GM19455 (cell line): ENCODE data around the gene FAM131B.
"Not testable (repeated sequence)": the region's sequence is repeated elsewhere in the genome, so short reads cannot be mapped to it uniquely, and the experiment has no call there.

Source experiments
- ATAC-seq: cut with Tn5 transposase; IDR thresholded peaks from one replicate; pipeline ENCODE4 v1.9.1; 2021; ENCODE audit not compliant: unreplicated experiment

FAM131B gene

DNA sequence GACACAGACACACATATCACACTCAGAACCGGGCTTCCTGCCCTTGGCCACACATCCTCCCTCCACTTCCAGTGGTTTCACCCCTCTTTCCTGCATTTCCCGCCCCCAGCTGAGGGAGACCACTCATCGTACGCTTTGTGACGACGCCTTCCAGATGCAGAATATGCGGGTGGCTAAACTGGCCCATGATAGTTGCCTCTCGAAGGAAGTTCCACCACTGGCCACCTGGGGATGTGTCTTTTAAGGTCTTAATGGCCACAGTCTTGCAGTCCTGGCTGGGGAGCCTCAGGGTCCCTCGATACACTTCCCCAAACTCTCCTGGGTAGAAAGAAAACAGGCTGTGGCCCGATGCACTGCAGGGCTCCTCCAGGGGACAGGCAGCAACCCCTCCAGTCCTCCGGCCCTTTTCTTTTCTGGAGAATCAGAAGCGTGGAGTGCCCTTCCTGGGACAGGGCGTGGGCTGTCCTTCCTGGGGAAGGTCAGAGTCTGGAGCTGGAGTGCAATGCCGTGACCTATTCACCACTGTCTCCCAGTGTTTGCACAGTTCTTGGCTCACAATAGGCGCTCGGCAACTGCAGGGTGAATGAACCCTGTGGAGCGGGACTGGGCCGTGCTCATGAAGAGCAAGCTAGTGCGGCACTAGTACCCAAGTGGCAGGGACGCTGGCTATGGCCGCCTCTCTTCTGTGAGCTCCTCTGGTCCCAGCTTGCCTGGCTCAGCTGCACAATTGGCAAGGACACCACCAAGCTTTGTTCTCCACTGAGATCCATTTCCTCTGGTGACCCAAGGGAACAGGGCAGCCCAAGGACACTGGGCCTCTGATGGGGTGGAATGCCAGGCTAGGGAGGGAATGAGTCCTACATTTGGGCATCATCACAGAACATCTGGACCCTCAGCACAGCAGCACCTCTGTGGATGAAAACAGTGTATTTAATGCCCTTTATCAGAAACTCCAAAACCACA lies 33.0 kb upstream of the FAM131B start:
- ATAC-seq: no peak

DNA sequence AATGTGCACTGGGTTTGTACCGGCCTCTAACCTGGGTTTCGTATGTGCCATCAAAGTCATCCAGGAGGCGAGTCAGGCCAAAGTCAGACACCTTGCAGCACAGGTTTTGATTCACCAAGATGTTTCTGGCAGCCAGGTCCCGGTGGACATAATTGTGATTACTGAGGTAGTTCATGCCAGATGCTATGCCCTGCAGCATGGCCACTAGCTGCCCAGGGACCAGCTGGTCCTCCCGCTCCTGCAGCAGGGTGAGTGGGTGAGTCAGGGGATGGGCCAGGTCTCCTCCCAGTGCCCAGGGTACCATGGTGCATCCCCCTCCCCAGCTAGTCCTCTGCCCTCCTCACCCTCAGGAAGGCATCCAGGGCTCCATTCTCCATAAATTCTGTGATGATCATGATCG lies 32.3 kb upstream of the FAM131B start:
- no peak for ATAC-seq

DNA sequence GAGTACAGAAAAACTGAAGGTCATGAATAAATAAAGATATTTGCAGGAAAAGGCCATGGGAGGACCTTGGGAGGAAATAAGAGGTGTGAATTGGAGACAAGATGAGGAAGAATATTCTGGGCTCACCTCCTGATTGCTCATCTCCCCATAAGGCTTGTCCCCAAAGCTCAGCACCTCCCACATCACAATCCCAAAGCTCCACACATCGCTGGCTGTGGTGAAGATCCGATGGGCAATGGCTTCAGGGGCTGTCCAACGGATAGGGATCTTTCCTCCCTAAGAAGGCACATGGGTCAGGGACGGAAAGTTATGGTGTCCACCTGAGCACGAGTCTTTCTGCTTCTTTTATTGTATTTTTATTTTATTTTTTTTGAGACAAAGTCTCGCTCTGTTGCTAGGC lies 31.6 kb upstream of the FAM131B start:
- ATAC-seq: no peak

DNA sequence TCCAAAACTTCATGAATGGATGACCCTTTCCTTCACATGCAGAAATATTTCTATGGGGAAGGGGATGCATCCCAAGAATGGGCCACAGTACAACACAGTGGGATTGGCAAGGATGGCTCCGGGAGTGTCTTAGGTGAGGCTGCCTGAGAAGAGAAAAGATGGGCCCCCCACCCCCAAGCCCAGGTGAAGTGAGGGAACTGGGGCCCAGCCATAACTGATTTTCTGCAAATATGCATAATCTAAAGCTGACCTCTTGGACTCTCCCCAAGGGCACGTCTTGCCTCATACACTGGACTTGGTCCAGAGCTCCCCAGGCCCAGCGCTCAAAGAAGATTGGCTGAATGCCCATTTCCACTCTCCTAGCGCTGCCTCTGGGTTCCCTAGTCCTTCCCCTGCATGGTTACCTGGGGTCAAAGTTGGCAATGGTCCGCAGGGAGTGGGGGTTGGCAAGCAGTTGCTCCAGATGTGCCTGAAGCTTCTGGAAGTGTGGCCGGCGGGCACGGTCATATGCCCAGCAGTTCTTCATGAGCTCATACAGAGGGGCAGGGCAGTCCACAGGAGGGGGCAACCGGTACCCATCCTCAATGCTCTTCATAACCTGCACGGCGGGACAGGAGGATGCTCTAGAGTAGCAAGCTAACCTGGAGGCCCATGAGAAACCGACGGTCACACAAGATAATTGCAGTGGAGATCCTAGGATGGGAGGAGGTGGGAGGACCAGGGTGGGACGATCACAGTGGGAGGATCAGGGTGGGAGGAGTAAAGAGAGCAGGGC lies 30.9 kb upstream of the FAM131B start:
- ATAC-seq: no peak

DNA sequence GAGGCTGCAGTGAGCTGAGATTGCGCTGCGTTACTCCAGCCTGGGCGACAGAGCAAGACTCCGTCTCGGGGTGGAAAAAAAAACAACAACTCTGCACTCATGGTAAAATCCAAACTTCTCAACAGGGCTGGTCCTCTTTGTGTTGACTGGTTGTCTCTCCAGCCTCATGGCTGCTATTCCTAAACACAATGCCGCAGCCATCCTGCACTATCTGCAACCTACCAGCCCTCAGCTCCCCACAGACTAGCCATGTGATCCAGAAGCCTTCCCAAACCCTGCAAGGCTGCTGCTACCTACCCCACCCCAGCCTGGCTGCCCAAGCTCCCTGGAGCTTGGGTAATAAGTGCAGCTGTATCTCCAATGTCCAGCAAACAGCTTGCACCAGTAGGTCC lies 30.4 kb upstream of the FAM131B start:
- ATAC-seq: no peak

DNA sequence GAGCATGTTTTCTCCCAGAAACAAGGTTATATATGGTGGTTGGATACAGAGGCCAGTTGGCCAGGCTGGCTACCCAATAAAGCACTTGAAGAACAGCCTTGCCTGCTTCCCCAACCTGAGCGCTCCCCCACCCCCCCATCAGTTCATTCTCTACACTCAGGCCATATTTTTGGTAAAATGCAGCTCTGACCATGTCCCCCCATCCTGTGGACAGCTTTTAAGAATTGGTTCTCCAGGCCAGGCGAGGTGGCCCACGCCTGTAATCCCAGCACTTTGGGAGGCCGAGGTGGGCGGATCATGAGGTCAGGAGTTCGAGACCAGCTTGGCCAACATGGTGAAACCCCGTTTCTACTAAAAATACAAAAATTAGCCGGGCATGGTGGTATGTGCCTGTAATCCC lies 29.9 kb upstream of the FAM131B start:
- not testable (repeated sequence) for ATAC-seq

DNA sequence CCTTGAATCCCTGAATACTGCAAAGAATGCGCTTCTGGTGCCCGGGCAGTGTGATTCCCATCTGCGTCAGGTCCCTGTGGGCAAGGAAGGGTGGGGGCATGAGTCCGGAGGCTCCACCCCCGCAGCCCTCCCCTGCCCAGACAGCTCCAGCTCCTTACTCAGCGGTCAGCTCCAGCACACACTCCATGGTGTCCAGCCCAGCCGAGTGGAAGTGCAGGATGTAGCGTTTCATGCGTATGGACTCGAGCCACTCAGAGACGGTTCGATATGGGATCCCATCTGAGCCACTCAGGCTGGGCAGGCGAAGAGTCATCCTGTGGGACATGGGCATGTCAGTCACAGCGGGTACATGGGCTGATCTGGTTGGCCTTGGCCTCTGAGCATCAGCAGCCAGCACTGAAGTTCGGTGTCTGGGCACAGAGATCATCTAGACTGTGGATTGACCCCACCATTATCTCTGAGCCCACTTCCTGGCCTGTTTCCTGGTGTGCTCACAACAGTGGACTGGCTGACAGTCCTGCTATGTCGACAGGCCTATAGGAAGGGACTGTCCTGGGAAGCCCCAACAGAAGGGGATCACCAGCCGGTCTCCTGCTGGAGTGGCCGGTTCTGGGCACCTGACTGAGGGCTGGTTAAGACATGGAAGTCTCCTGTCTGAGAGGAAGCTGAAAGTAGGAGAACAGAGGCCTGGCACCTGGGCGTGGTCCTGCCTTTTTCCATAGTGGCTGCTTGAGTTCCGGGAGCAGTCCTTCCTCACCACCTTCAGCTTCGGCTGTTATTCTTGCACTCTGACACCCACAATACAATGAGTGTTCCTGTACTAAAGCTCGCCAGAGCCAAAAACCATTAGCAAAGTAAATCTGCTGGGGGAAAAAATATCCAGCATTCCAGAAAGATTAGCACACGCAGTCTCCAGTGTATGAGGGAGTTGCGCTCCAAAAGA lies 29.2 kb upstream of the FAM131B start:
- no peak for ATAC-seq

DNA sequence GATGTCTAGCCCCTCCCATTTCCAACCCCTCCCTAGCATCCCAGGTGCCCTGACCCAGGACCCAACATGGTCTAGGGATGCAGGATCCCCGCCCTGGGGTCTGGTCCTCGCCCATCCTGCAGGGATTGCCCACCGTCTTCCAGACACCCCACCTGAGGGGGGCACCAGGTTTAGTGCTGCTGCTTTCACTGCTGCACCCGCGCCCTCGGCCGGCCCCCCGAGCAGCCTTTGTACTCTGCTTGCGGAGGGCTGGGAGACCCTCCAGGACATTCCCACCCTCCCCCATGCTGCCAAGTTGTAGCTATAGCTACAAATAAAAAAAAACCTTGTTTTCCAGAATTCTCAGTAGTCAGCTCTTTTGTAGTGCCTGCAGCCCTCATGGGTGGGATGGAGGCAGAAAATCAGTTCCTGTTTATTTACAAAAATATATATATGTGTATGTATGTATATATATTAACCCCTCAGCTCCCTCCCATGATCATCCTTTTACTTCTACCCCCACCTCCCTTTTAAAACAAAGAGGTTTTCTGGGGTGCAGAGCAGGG lies 28.3 kb upstream of the FAM131B start:
- no peak for ATAC-seq

DNA sequence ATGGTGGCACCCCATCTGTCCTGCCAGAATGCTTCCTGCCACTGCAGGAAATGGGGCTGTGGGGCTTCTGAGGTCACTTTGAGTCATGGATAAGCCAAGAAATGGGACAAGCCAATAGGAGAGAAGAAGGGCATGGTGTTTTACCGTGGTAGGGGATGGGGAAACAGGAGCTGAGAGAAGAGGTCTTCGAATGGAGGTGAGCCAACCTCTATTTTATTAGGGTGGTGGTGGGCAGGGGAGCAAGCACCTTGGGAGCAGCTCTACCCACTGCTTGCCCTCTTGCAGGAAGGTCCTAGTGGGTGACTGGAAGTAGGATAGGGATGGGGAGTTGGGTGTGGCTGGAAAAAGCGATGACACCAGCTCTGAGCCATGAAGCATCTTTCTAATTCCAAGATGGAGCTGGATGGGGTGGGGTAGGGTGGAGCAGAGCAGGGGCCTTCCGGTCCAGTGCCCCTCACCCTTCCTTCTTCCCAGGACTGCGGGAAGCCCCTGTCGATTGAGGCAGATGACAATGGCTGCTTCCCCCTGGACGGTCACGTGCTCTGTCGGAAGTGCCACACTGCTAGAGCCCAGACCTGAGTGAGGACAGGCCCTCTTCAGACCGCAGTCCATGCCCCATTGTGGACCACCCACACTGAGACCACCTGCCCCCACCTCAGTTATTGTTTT lies 27.7 kb upstream of the FAM131B start:
- no peak for ATAC-seq

DNA sequence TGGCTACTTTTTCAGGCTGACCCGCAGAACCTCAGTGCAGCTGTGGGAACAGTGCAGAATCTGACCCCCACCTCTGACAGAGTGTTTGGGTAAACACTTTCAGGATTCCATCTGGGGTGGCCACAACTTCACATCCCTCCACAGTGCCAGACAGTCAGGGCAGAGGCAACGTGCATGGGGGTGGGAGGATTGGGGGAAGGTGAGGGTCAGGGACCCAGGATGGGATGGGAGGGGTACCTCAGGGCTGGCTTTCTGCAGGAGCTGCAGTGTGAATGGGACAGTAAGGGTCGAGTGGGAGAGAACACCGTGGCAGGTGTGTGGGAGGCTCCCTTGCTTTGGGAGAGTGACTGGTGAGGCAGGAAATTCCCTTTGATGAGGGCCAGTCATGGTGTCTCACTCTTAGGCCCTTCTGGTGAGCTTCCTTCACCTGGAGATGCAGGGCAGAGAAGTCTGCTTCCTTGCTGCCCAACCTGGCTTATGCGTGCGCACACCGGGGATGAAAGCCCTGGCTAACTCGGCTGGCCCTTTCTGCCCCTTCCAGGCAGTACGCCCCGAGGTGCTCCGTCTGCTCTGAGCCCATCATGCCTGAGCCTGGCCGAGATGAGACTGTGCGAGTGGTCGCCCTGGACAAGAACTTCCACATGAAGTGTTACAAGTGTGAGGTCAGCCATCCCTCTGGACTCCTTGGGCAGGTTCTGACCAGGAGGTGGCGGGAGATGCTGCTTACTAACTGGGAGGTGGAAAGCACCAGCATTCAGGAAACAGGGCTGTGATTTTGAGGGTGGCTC lies 27.0 kb upstream of the FAM131B start:
- no peak for ATAC-seq

DNA sequence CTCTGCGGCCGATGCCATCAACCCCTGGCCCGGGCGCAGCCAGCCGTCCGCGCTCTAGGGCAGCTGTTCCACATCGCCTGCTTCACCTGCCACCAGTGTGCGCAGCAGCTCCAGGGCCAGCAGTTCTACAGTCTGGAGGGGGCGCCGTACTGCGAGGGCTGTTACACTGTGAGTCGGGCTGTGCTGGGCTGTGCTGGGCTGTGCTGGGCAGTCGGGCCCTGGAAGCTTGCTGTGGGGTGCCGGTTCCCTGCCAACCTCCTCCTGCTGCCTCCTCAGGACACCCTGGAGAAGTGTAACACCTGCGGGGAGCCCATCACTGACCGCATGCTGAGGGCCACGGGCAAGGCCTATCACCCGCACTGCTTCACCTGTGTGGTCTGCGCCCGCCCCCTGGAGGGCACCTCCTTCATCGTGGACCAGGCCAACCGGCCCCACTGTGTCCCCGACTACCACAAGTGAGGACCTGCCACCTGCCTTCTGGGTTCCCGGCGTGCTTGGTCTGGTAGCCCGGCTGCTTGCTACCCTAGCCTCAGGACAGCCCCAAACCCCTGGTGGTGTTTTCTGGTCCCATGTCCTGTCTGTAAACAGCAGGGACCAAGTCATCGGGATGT lies 26.1 kb upstream of the FAM131B start:
- no peak for ATAC-seq

DNA sequence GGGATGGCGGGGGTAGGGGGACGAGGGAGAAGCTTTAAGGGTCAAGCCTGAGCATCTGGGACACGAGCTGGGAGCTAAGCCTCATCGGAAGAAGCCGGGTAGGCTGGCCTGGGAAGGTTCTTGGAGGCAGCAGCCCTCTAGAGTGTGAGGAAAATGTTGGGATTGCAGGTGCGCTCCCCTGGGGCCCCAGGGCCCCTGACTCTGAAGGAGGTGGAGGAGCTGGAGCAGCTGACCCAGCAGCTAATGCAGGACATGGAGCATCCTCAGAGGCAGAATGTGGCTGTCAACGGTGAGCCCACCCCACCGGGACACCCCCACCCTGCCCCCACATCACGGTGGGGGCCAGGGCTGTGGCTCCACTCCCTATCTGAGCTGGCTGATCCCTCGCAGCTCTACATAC lies 25.5 kb upstream of the FAM131B start:
- ATAC-seq: no peak

DNA sequence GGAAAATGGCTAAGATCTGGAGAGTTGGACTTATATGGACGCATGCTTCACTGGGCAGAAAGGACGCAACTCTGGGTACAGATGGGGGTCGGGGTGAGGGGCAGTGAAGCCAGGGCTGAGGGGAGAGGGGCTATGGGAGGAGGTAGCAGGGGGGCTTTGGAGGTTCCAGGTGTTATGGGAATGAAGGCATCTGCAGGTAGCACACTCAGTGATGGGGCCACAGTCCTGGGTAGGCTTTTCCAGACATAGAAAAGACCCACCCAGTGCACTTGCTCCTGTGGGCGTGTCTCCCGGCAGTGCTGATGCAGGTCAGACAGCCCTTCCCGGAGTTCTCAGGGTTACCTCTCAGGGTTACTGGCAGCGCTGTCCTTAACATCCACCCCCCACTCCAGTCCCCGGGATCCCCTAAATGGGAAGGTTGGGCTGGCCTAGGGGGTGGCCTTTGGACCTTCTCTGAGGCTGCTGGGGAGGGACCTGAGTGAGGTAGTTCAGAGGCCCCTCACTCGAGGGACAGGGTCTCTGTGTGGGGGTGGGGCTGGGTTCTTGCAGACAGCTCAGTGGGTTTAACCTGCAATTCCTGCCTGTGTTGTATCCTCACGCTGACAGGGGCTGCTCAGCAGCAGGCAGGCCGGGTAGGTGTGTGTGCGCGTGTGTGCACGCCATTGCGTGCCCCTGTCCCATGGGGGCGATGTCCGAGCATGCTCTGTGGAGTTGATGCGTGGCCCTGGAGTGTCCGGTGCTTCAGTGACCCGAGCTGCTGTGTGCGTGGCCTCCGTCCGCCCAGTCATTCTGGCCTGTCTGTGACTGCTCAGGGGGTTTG lies 24.9 kb upstream of the FAM131B start:
- no peak for ATAC-seq

DNA sequence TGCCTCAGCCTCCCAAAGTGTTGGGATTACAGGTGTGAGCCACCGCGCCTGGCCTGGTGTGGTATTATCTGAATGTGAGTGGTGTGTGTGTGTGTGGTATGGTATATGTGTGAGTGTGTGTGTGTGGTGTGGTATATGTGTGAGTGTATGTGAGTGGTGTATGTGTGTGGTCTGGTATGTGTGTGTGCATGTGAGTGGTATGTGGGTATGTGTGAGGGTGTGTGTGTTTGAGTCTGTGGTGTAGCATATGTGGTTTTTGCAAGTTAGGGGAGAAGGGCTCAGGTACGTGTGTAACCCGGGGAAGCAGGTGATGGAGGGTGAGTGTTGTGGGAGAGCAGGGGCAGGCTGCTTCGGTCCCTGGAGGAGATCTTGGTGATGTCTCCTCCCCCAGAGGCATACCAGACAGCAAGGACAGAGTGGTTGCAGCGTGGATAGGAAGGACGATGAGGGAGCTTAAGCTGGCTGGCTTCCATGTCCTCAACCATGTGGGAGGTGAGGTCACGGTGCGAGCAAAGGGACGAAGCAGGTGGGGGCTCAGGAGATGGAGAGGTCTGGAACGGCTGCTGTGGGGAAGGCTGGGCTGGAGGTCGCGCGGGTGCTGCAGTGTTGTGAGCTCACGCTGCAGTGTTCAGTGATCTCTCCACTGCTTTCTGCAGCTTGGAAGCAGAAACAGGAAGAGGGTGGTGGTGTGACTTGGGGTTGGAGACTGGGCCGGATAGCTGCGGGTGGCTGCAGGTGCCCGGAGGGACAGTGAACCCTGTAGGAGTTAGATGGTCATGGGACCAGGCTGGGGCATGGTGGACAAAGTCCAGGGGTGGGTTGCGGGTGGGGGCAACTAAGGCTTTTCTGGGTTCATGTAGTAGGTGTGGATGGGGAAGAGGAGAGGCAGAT lies 23.6 kb upstream of the FAM131B start:
- no peak for ATAC-seq

DNA sequence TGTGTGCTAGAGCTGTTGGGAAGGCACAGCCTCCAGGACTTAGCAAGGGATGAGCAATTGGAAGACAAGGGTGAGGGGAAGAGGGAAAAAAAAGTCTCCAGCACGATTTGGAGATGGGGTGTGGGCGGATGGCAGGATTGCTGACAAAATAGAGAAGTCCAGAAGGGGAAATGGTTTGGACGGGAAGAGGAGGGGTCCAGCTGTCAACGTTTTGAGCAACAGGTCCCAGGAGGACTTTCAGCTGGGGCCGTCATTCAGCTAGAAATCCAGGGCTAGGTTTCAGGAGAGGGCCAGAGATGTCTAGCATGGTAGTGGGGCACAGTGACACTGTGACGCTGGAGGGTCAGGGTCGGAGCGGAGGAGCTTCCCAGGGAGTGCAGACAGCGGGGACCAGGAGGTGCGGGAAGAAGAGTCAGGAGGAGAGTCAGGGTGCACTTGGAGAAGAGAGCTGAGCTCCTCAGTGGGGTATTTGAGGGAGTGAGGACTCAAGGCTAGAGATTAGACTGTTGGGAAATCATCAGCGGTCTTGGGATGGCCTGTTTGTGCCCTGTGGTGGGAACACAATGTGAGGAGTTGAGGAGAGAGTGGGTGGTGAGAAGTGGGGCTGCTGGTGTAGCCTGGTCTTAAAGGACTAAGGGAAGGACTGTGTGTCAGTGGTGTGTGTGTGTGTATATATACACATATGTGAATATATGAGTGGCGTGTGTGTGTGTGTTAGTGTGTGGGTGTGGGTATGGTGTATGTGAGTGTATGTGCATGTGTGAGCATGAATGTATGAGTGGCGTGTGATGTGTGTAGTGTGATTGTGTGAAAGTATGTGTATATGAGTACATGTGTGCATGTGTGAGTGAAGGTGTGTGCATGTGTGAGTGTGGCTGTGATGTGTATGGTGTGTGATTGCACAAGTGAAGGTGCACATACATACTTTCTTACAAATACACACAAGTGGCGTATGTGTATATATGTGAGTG lies 22.4 kb upstream of the FAM131B start:
- ATAC-seq: no peak

DNA sequence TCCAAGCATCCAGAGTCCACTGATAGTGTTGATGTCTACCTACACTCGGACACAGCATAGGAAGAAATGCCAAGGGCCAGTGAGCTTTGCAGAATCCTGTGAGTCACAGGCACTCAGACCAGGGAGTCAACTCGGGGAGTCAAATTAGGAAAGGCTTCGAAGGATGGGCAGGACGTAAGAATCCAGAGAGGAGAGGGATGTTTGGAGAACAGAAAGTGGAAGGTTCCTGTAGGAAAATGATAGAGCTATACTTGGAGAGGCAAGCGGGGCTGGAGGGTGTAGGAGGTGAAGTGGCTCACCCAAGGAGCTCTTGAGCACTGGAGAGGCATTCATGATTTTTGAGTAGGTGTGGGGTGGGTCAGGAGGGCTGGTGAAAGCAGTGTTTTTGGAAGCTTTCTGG lies 21.6 kb upstream of the FAM131B start:
- ATAC-seq: no peak
